Stimulated activated CD4-positive, alpha-beta T cell treated with anti-CD3 and anti-CD28 coated beads, Interleukin-4, amount 100 ng/mL, for 24 hours (primary cell): Measurements from ENCODE around the gene RTL10.
"Not testable (repeated sequence)": the region's sequence is repeated elsewhere in the genome, so short reads cannot be mapped to it uniquely, and the experiment has no call there.

Experiments used
- DNase-seq: peaks from one replicate; pipeline ENCODE4 v3.0.0-alpha.2; 2020

Gene RTL10

GRCh38 chr22:19888131-19888746 is 33.6 kb upstream of the RTL10 start:
- DNase-seq = no peak

GRCh38 chr22:19887256-19887985 is 32.7 kb upstream of the RTL10 start:
- no peak for DNase-seq

DNA sequence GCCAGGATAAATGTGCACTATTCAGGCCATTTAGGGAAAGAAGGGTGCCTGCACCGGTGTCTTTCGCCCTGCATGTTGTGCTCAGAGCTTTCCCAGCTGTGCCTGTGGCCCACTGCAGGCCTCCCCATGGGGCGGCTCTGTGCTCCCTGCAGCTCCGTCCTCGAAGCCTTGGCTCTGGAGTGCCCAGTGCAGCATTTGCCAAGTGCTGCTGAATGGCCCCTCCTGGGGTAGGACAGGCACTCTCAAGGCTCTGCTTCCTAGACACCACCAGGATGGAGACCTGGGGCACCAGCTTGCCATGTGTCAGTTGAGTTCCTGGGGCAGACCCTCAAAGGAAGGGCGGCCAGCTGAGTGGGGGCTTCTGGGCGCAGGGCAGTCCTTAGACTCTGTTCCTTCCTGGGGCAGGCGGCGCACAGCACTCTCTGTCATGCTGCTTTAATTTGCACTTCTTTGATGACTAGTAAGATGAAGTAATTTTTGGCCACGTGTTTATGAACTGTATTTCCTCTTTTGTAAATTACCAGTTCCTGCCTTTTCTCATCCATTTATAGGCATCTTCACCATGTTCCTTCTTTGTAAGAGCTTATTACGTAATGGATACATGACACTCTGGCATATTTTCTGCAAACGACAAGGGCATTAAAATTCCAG is 32.1 kb upstream of the RTL10 start:
- DNase-seq = peak; percentile 24

- DNase-seq = no peak
These were observed 31.3 kb upstream of the RTL10 start for GRCh38 chr22:19885841-19886592.

- no peak for DNase-seq
These were observed 30.5 kb upstream of the RTL10 start for GRCh38 chr22:19884954-19885751.

DNA sequence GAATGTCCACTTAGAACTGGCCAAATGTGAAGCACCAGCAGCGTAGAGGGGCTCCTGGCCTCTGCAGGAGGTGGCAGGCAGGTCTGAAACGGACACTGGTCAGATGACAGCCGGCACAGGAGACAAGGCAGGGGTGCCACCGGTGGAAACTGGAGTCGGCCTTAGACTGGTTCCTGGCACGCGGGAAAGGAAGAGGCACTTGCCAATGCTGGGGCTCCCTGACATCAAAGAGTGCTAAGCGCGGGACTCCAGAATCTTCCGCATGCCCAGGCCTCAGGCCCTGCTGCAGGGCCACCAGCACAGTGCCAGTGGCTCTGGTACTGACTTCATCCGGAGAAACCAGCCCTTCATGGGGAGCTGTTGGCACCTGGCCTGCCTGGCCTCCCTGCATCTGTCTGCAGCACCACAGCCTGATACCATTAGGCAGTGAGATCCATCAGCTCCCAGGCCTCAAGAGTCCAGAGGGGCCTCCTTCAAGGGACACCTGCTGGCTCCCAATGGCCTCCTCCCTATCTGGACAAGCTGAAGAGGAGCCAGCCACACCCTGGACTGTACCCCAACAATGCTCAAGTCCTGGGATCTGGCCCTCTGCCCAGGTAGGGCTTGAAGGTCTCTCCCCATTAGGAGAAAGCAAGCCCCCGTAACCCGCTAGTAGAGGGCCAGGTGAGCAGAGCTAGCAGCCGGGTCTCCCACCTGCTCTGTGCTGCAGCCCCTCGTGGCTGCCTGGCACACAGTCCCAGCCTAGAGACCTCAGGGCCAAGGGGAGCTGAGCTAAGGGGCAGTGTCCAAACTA is 29.7 kb upstream of the RTL10 start:
- no peak for DNase-seq

- DNase-seq = not testable (repeated sequence)
These were observed 28.8 kb upstream of the RTL10 start for GRCh38 chr22:19883446-19883845.

GRCh38 chr22:19882446-19883381 is 28.0 kb upstream of the RTL10 start:
- DNase-seq = no peak

DNA sequence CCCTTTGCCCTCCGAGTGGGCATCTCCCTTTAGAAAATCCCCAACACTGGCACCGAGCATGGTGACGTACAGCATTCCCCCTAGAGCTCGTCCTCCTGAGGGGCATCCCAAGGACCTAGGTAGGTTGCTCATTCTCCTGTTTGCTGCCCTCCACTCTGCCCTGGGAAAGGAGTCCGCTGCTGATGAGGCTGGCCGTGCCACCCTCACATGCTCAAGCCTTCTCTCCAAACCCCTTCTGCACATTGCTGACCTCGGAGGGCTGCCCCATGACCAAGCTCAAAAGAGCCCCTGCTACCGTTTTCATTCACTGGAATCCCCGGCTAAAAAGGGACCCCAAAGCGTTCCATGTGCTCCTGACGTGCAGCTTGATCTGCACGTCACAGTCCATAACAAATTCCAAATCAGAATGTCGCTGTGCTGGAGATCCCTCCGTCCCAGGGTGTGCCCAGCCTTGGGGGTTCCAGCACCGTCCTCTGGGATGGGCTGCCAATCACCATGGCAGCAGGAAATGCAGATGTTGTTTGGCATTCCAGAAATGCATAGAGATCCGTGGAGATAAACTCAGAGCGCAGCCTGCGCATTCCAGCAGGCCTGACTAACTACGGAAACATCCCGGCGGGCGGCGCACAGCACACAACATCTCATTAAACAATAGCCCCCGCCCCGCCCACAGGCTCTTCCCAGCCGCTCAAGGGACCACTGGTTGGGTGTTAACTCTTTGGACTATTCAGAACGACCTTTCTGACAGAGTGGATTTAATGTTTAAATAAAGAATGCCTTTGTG is 26.3 kb upstream of the RTL10 start:
- DNase-seq = no peak

GRCh38 chr22:19879992-19880785 is 25.5 kb upstream of the RTL10 start:
- DNase-seq = no peak

DNA sequence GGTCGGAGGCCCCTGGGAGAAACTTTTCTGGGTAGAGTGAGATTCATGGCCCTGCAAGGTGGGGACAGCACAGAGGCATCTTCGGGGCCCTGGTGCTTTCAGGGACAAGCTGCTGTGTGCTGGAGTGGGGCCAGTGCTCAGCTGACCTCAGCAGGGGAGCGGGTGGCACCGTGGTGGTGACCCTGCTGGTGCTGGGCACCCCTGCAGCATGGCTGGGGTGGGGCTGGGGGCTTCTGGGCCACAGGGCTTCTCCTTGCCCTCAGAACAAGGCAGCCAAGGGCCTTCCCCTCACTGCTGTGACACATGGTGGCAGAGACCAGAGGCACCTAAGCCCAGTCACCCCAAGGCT is 24.9 kb upstream of the RTL10 start:
- DNase-seq = no peak

DNA sequence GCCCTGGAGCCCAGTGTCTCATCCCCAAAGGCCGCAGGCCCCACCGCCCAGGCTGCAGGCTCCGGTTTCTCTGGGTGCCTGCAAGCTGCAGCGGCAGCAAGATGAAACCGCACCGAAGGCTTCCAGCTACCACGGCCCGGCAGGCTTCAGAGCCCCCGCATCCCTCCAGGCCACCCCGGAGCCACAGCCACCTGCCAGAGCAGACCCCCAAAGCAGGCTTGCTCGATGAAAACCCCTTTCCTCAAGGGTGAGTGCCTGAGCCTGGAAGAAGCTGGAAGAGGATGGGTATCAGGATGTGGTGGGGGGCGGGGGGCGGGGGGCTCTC is 24.5 kb upstream of the RTL10 start:
- no peak for DNase-seq

- no peak for DNase-seq
These were observed 24.0 kb upstream of the RTL10 start for GRCh38 chr22:19878461-19879245.

DNA sequence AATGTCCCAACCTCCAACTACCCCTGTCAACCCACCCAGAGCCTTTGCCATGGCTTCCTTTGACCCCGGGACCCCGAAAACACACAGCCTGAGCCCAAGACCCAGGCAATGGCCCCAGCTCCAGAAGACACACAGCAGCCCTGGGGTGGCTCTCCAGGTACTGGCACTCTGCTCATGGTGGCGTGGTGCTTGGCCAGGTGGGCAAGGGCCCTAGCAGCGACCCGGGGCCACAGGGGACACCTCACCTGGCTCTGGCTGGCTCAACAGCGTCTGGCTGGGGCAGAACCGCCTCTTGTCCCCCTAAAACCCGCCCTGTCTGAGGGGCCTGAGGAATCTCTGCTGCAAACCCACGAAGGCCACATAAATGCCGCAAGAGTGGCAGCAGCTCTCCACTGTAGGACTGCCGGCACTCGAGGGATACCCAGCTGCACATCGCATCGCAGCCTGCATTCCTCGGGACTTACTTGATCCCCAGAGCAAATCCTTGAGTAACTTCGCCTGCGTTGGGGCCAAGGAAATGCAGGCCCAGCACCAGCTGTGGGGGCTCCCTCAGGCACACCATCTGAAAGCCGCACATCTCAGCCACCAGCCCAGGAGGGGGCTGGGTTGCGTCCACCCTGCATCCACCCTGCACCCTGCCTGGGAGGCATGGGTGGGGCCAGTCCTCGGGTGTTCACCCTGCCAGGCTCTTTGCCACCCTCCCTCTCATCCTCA is 23.1 kb upstream of the RTL10 start:
- no peak for DNase-seq

- no peak for DNase-seq
These were observed 22.4 kb upstream of the RTL10 start for GRCh38 chr22:19876941-19877625.

DNA sequence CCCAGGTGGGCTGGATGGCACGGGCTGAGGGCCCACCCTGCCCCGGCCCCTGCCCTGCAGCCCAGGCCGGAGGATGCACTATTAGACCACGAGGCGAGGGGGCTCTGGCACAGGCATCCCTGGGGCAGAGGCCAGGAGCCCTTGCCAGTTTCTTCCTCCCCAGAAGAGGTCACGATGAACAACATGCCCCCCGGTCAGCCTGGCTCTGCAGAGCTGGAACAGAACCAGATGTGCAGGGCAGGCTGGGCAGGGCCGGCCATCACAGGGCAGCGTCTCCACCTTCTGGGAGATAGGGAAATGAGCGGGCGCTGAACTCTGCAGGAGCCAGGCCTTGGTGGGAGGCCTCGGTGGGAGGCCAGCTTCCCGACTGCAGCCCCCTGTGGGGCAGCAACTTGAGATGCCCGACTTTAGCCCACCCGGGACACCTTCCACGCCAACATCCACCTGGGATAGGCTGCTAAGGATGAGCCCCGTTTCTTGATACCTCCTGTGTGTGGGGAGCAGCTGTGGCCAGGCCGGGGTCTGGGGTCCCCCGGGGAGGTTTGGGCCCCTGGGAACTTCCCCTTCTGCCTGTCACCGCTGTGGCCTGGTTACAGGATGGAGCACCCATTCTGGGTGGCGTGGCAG is 21.8 kb upstream of the RTL10 start:
- no peak for DNase-seq
